Stimulated activated CD8-positive, alpha-beta memory T cell treated with anti-CD3 and anti-CD28 coated beads, Interleukin-15, amount 100 ng/mL, for 48 hours (primary cell): Measurements from ENCODE around the gene GRM5.
"Not testable (repeated sequence)": the region's sequence is repeated elsewhere in the genome, so short reads cannot be mapped to it uniquely, and the experiment has no call there.

Source experiments
- DNase-seq, 2 donors: peaks; one replicate each; pipeline ENCODE4 v3.0.0-alpha.2; 2020; ENCODE audit warnings: low read depth in 2 of 2

Gene GRM5

DNA sequence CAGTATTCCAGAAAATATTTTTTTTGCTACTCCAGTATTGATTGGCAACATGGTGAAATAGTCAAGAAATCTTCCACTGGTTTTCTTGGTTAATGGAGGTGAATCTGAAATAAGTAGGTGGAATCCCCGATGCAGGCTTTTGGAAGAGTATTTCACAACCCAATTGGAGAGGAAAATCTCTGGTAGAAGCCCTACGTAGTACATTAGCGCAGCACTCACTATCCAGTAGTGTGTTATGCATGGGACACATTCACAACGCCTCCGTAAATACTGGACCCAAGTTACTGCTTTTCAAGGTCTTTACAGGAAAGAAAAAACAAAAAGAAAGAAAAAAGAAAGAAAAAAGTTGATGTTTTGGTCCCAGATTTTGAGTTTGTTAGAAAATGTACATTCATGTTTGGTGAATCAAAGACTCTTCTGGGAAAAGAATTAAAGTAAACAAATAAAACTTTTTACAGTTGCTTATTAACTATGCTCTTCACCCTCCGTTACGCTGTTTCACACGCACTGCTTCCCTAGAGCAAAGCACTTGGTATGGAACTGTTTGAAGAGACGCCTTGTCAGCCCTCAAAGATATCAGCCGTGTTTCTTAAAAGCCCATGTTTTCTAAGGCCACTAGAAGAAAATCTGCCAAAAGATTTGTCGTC is 557.9 kb downstream of the GRM5 start:
- DNase-seq, result no peak

DNA sequence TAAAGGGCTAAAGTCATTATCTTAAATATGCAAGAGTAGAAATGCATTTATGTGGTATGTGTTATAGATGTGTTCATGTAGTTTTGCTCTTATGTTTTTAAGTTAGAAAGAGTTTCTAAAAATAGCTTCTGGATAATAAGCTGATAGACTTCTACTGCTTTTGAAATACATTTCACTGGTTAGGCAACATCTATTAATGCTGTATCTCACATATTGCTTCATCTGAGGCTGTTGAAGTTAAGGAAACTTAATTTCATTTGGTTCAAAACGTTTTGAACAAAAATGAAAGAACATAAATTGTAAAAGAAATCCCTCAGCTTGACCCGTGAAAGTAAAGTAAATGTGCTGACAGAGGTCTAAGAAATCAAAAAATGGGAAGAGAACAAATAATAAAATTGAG is 564.2 kb downstream of the GRM5 start:
- no peak for DNase-seq

DNA sequence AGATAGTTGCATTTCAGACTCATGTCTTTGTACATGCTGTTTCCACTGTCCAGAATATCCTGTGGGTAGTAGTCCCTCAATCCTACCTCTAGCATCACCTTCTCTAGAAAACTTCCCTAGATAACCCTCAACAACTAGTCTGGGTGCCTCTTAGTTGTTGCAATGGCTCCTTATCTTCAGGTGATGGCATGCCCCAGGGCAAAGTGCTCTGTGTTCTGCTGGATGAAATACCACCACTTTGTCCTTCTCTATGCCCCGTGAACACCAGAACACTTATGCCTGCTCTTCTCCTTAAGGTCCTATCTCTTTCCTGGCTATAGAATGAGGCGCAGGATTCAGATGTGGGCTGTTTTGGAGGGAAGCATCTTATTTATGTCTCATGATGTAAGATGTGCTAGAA is 569.9 kb downstream of the GRM5 start:
- no peak for DNase-seq

DNA sequence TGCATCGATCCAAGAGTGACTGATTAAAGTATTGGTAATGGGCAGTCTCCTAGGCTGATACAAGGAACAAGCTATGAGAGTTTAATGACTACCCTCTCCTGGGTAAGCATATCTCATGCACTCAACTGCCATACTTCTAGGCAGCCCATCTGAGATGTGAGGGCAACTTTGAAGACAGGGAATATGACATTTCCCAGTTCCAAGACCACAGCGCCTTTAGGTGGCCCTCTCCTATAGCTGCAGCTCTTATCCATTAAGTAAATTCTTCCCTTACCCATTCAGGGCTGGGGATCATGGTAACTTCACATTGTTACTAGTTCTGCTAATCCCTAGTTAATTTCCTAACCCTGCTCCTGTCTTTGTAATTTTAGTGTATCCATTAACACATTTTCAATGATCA is 570.9 kb downstream of the GRM5 start:
- DNase-seq, result no peak

DNA sequence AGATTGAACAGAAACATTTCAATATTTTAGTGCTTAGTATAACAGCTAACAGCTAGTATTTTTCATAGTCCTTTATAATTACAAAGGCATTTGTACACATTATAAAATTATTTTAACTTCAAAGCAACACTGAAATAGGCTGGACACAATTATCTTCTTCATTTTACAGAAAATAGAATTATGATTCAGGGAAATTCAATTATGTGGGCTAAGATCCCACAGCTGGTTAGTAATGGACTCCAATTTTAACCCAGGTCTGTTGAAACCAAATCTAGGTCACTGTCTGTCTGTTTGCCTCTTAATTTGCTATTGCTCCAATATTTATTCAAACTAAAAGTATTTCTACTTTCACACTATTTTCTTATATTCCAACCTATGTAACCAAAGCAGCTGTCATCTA is 574.1 kb downstream of the GRM5 start:
- DNase-seq, result no peak

DNA sequence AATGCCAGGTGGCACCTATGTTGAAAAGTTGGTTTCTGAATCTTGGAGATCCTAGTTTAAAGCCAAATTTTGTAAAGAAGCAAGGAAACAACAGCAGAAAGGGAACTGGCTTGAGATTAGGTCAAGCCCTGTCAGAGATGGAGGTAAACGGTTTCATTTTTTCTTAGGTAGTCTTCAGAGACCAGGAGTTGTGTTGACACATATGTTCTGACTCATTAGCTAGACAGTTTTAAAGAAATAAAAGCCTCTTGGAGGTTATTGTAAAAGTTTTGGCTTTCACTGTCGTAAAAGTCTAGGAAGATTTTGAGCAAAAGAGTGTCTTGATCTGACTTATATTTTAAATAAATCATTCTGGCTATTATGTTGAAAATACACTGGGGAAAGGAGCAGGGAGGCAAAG is 576.8 kb downstream of the GRM5 start:
- DNase-seq, result no peak

DNA sequence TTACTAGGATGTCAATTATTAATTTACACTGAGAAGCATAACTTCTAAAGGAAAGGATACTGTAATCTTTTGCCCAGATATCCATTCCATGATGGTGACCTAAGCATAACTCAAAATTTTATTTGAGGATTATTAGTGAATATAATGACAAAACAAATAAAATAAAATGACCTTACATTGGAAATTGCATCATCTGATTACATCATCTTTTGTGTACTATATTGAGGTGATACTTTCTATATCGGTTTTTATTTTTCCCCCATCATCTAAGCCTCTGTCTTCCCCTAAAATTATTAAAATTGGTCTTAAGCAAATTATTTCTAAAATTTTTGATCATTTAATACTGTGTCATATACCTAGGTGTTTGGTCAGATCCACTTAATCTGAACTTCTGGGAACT is 578.1 kb downstream of the GRM5 start:
- no peak for DNase-seq

DNA sequence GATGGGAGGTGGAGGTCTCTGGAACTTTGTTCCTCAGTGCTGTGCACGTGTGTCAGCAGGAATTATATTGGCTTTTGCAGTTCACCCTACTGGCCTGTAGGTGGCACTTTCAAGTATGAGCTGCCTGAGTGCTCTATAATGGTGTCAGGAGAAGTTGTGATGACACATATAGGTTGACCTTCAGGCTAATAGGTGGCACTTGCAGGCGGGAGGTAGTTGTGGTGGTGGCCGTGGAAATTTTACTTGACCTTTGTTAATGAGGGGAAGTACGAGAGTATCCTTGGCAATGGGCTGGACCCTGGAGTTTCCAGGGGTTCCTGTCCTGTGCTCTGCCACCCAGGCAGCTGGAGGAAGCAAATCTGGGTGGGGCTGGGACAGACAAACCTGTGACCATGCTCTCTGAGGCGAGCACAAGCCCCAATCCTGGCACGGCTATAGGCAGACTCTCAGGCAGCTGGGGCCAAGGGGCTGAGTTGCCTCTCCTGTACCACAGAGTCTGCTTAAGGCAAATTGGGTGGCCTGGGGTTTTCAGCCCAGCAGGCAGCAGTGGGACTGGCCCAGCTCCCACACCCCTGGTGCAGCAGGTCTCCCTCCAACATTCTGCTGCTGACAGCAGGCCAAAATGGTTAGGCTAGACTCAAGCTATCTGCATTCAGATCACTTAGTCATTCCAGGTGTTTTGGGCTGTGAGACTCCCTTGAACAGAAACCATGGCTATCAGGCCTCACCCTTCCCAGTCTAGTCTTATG is 580.7 kb downstream of the GRM5 start:
- peak in 1 of 2 donors; percentile 22 for DNase-seq

DNA sequence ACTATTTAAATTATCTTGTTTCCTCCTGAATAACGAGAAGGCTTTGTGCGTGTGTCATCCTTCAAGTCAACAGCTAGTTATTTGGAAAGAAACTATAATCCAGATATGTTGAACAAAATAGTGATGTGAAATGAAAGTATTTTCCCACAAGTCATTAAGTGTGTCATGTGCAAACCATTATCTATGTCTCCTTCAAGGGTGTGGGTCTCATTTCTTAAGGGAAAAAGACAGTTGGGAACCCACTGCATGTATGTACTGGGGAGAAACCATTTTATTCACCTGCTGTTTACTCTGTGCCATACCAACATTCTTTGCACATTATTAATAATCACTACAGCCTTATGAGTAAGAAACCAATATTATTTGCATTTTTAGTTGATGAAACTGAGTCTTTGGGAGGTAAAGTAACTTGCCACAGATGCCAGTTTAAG is 582.9 kb downstream of the GRM5 start:
- no peak for DNase-seq

DNA sequence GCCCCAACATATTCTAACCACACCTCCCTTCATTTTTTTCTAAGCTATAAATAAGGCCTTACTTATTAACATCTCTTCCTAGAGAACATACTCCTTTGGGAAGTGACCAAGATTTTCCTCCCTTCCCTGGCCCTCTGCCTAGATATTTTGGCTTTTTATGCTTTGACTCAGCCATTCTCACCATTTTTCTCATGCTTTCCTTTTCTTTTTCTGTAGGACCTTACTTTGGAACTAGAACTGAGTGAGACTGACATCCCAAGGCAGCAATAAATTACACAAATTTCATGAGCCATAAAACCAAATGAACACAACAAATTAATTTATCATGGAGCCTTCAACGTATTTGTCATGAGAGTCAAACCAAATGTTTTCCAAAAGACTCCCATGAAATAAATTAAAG is 585.6 kb downstream of the GRM5 start:
- DNase-seq, result no peak

DNA sequence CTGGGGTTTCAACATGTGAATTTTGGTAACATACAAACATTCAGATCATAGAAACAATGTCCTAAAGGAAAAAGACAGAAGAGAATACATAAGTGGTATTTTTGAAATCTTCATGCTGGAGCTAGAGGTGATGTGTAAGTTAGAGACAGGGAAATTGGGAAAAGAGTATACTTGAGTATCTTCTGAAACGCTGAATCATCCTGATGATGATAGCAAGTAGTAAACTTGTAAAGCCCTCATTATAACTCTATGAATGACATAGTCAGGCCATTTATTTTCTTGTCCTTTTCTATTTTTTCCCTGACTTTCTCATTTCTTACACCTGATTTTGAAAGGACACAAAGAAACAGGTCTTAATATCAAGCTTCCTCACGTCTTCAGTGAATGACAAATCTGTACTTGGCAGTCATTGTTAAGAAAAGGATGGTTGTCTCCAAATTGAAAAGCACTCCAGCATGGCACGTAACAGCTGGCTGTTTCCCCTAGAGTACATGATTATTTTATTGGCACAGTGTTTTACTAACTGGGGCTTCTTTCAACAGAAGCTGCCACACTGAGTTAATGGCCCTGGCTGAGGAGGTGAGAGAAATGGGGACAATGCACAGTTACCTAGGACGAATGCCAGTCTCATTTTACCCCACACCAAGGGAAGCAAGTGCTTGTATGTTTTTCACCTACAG is 587.5 kb downstream of the GRM5 start:
- no peak for DNase-seq

DNA sequence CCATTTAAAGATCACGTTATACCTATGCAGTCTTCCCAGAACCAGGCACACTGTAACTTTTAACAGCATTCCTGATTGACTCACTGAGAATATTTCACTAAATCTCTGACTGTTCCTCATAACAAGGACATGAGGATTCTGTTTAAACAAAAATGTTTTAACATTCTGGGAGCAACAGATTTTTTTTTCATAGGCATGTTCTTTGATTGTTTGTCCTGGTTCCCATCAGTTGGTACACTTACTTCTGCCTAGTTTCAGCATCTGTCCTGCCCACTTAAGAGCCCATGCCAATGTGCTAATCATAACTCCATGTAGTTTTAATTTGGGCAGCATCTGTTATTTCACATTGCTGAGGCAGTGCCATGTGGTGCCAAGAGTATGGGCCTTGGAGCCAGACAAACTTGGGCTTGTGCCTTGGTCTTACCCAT is 589.8 kb downstream of the GRM5 start:
- DNase-seq, result no peak

DNA sequence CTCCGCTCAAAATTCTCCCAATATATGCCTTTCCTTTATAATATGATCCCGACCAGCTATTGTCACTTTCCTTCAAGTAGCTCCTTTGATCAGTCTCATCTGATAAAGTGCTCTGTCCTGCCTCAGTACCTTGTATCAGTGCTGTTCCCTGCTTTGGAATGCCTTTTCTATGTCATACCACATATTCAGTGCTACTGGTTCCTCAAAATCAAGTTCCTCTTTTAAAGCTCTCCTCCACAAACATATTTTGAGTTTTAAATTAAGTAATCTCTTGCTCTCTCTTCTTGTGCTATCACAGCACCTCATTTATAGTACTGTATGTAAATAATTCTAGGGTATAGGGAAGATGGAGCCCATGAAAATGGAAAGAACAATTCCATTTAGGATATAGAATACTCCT is 591.1 kb downstream of the GRM5 start:
- DNase-seq, result no peak

DNA sequence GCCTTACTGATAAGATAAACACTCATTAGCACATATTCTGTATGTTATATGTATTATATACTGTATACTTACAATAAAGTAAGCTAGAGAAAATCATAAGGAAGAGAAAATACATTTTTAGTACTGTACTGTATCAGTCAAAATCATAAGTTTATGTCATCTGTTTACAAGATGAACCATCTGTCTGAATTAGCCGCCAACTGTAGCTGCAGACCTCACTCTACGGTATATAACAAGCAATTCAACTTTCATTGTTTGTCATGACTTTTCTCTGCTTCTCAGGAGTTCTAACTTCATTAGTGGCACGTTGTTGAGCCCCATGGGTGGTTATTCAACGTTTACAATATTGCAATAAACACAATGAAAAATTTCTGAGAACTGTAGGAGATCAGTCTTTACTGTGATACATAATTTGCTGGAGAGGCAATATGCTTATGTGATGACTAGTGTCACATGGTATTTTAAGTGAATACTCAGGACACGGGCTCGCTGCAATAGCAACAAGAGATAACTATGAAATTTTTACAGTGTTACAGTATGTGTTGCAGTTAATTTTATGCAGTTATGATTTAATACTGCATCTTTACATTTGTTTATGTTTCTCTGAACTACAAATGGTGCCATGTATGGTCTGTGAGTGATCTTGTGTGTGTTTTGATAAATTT is 596.1 kb downstream of the GRM5 start:
- no peak for DNase-seq

DNA sequence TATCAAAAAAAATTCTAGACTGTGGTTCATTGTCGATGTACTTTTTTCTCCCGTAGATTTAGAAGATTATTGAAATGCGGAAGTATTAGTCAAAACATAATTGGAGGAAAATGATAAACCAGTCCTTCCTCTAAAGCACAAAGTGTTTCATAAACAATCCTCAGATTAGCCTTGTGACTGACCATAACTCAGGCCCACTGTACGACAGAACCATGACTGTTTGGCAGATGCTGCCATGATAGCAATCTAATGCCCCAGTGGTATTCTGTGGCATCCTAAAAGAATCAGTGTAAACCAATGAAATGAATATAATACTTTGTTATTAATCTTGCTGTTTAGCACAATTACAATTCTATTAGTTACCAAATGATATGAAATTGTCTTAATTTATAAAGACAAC is 601.3 kb downstream of the GRM5 start:
- no peak for DNase-seq

DNA sequence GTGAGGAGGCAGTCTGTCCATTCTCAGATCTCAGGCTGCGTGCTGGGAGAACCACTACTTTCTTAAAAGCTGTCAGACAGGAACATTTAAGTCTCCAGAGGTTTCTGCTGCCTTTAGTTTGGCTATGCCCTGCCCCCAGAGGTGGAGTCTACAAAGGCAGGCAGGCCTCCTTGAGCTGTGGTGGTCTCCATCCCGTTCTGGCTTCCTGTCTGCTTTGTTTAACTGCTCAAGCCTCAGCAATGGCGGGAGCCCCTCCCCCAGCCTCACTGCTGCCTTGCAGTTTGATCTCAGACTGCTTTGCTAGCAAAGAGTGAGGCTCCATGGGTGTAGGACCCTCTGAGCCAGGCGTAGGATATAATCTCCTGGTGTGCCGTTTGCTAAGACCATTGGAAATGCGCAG is 602.5 kb downstream of the GRM5 start:
- not testable (repeated sequence) for DNase-seq

DNA sequence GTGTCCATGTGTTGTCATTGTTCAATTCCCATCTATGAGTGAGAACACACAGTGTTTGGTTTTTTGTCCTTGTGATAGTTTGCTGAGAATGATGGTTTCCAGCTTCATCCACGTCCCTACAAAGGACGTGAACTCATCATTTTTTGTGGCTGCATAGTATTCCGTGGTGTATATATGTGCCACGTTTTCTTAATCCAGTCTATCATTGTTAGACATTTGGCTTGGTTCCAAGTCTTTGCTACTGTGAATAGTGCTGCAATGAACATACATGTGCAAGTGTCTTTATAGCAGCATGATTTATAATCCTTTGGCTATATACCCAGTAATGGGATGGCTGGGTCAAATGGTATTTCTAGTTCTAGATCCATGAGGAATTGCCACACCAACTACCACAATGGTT is 607.7 kb downstream of the GRM5 start:
- not testable (repeated sequence) for DNase-seq

DNA sequence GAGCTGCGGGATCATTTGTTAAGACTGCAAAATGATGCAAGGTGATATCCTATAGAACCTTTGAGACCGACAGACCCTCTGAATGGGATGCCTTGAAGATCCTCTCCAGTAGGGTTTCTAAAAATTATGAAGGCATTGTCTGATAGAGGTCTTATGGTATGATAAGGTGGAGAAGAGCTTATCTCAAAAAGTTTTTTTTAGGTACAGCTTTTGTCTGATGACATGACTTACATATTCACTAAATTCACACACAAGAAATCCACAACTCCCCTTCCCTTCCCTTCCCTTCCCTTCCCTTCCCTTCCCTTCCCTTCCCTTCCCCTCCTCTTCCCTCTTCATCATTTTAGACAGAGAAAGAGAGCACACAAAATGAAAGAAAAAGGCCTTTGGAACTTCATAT is 609.8 kb downstream of the GRM5 start:
- no peak for DNase-seq

DNA sequence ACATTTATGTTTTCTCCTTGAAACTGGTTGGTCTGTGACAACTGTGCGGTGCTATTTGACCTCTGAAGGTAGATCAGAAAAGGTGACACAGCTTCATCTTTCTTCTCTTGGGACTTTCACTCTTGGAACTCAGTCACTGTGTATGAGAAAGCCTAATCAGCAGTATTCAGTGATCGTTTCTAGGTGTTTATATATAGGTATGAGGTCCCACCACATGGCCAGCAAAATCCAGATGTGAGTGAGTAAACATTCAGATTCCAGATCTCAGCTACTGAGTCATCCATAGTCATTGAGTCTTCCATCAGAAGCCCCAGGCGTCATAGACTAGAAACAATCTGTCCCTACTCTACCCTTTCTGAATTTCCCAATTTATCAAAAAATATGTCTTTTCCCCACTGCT is 610.9 kb downstream of the GRM5 start:
- DNase-seq, result no peak
